ENCODE measurements around the gene RTN4IP1.
"Not testable (repeated sequence)": the region's sequence is repeated elsewhere in the genome, so short reads cannot be mapped to it uniquely, and the experiment has no call there.

RTN4IP1 gene

DNA sequence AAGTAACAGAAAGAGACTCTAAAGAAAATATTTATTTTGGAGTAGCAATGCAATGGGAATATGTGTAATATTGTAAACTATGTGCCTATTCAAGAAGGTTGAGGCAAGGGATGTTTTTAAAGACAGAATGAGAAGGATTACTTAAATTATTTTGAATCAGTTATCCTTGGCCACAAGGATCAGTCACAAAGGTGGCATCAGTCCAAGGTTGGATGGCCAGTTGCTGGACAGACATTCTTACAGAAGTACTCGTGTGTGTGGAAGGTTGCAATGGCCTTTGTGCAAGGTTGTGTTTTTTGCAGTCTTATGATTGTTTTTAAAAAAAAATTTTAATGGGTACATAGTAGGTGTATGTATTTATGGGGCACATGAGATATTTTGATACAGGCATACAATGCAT is 2.0 kb upstream of the RTN4IP1 start:
- Mint-ChIP-seq H3K27me3 (ENCODE audit: low read depth) (no peaks in the 10 kb centered on the region), H3K36me3 (ENCODE audit: low read depth) (peaks cover 8% of the 10 kb centered on the region)

DNA sequence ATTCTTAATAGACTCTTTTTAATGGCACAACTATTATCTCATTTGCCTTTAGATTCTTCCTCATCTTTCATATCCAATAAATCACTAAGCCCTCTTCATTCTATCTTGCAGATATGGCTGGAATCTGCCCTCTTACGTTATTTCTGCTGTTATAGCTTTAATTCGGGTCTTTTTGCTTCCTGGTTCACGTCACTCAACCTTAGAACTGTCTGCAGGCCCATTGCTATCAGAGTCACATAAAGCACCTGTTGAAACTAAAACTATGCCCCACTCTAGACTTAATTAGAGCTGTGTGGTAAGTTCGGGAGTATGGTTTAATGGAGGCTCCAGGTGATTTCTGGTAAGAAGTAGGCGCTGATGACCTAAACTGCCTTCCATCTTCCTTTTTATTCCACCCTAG is 1.1 kb upstream of the RTN4IP1 start:
- Mint-ChIP-seq H3K27me3 (ENCODE audit: low read depth) (no peaks in the 10 kb centered on the region), H3K4me3 (peak overlapping the region; percentile 92 to 96 (median 95)), H3K4me1 (peaks cover 16% of the 10 kb centered on the region), H3K27ac (peak overlapping the region; percentile 91 to 98 (median 96)), H3K36me3 (ENCODE audit: low read depth) (peaks cover 8% of the 10 kb centered on the region), H3K9me3 (no peaks in the 10 kb centered on the region)
- TF ChIP-seq, protein P1, sequence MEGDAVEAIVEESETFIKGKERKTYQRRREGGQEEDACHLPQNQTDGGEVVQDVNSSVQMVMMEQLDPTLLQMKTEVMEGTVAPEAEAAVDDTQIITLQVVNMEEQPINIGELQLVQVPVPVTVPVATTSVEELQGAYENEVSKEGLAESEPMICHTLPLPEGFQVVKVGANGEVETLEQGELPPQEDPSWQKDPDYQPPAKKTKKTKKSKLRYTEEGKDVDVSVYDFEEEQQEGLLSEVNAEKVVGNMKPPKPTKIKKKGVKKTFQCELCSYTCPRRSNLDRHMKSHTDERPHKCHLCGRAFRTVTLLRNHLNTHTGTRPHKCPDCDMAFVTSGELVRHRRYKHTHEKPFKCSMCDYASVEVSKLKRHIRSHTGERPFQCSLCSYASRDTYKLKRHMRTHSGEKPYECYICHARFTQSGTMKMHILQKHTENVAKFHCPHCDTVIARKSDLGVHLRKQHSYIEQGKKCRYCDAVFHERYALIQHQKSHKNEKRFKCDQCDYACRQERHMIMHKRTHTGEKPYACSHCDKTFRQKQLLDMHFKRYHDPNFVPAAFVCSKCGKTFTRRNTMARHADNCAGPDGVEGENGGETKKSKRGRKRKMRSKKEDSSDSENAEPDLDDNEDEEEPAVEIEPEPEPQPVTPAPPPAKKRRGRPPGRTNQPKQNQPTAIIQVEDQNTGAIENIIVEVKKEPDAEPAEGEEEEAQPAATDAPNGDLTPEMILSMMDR (IDR thresholded peaks at IDR 0.05; ENCODE audit: unreplicated experiment in 3 of 3): no peak

More for the DNA sequence above, 2.0 kb upstream of the RTN4IP1 start:
- peak overlapping the region in 1 of 3 experiments; percentile 82 for H3K4me3 Mint-ChIP-seq
- no peak overlapping the region for H3K27ac Mint-ChIP-seq
- no peaks in the 10 kb centered on the region for H3K9me3 Mint-ChIP-seq
- H3K4me1 Mint-ChIP-seq: peaks cover 16% of the 10 kb centered on the region
- TF ChIP-seq, protein P1 (IDR thresholded peaks at IDR 0.05; ENCODE audit: unreplicated experiment in 3 of 3): no peak

DNA sequence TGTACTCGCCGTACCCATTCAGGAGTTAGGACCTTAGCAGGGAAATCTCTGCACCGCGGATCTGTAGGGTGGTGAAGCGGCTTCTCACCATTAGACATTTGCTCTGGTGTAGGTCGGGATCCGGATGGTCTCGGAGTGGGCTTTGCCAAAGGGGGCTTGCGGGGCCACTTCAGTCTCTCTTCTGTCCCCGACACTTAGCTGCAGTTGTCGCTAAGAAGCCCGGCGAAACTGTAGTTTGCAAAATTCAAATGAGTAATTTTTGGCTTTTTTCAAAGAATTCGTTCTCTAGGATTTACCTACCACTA is 513 bp upstream of the RTN4IP1 start:
- peak overlapping the region; percentile 92 to 96 (median 95) for H3K4me3 Mint-ChIP-seq
- H3K9me3 Mint-ChIP-seq: no peaks in the 10 kb centered on the region
- peaks cover 3% of the 10 kb centered on the region for H3K36me3 Mint-ChIP-seq (ENCODE audit: low read depth)
- peak overlapping the region; percentile 91 to 98 (median 96) for H3K27ac Mint-ChIP-seq
- TF ChIP-seq, protein P1 (IDR thresholded peaks at IDR 0.05; ENCODE audit: unreplicated experiment in 3 of 3): no peak
- H3K4me1 Mint-ChIP-seq: peaks cover 16% of the 10 kb centered on the region
- H3K27me3 Mint-ChIP-seq (ENCODE audit: low read depth): no peaks in the 10 kb centered on the region

DNA sequence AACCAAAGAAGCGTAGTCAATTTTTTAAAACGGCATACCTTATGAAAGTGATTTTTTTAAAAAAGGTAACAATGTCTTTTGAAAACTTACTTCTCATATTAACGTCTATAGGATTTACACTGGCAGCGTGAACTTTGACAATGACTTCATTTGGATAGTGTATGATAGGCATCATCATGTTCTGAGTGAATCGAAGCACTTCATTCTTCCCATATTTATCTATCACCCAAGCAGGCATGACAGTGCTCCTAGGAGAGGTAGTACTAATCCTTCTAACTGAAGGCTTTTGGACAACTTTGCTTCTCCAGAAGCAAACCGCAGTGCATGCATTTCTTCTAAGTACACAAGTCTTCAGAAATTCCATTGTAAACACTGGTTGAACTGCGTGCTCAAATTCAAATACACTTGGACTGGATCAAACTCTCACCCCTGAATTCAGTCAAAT is 618 bp downstream of the RTN4IP1 start:
- Mint-ChIP-seq H3K36me3 (ENCODE audit: low read depth) (peaks cover 3% of the 10 kb centered on the region), H3K4me3 (peak overlapping the region; percentile 92 to 96 (median 95)), H3K27ac (peak overlapping the region; percentile 91 to 98 (median 96)), H3K9me3 (no peaks in the 10 kb centered on the region), H3K4me1 (peaks cover 16% of the 10 kb centered on the region), H3K27me3 (ENCODE audit: low read depth) (no peaks in the 10 kb centered on the region)
- TF ChIP-seq, protein P1 (IDR thresholded peaks at IDR 0.05; ENCODE audit: unreplicated experiment in 3 of 3): no peak

DNA sequence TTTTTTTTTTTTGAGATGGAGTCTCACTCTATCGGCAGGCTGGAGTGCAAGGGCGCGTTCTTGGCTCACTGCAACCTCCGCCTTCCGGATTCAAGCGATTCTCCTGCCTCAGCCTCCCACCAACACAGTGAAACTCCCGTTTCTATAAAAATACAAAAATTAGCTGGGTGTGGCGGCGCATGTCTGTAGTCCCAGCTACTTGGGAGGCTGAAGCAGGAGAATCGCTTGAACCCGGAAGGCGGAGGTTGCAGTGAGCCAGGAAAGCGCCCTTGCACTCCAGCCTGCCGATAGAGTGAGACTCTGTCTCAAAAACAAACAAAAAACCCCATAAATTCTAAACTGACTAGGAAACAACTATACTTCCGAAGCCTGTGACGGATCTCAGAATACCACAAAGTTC is 1.5 kb downstream of the RTN4IP1 start:
- not testable (repeated sequence) for H3K9me3 Mint-ChIP-seq; H3K27me3 Mint-ChIP-seq (ENCODE audit: low read depth); H3K27ac Mint-ChIP-seq; H3K36me3 Mint-ChIP-seq (ENCODE audit: low read depth)
- Mint-ChIP-seq H3K4me1 (peaks cover 16% of the 10 kb centered on the region), H3K4me3 (peak overlapping the region; percentile 45 to 56 (median 52))

DNA sequence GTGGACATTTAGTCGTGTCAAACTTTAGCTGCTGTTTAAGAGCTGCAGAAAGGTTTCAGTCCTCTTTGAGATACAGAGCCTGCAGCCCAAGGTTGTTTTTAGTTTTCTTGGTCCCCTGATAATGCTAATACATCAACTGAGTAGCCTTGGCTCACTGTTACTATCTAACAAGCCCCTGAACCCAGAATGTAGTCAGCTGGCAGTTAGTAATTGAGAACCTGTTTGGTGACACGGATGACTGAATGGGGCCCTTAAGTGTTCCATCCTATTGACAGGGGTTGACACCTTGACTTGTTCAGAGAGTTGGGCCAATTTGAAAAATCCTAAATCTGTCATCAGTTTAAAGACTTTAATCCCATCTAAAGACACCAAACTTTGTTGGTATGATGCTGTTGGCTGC is 2.8 kb downstream of the RTN4IP1 start:
- TF ChIP-seq, protein P1 (IDR thresholded peaks at IDR 0.05; ENCODE audit: unreplicated experiment in 3 of 3): no peak
- H3K27me3 Mint-ChIP-seq (ENCODE audit: low read depth): no peaks in the 10 kb centered on the region
- H3K4me1 Mint-ChIP-seq: peaks cover 16% of the 10 kb centered on the region
- H3K36me3 Mint-ChIP-seq (ENCODE audit: low read depth): peaks cover 14% of the 10 kb centered on the region
- no peak overlapping the region for H3K4me3 Mint-ChIP-seq
- H3K9me3 Mint-ChIP-seq: peaks cover 11% of the 10 kb centered on the region
- H3K27ac Mint-ChIP-seq: peak overlapping the region in 1 of 3 experiments; percentile 71
